ENCODE results near the gene EXOSC10.
"Not testable (repeated sequence)": the region's sequence is repeated elsewhere in the genome, so short reads cannot be mapped to it uniquely, and the experiment has no call there.

EXOSC10 gene

GRCh38 chr1:11067716-11068599 lies 31.7 kb downstream of the EXOSC10 start:
- FAIRE-seq (no peak), DNase-seq (ENCODE audit: insufficient read length, low spot score) (no peak)
- no peak for TF ChIP-seq CTCF (IDR thresholded peaks at IDR 0.05; ENCODE audit: insufficient read depth, missing control alignments)

- DNase-seq (ENCODE audit: insufficient read length, low spot score) (no peak), FAIRE-seq (no peak)
- no peak for TF ChIP-seq CTCF (IDR thresholded peaks at IDR 0.05; ENCODE audit: insufficient read depth, missing control alignments)
Observed at GRCh38 chr1:11065796-11066195, 33.9 kb downstream of the EXOSC10 start.

GRCh38 chr1:11064942-11065341 lies 34.7 kb downstream of the EXOSC10 start:
- no peak for TF ChIP-seq CTCF (IDR thresholded peaks at IDR 0.05; ENCODE audit: insufficient read depth, missing control alignments)
- DNase-seq (ENCODE audit: insufficient read length, low spot score) (no peak), FAIRE-seq (no peak)

- FAIRE-seq; DNase-seq (ENCODE audit: insufficient read length, low spot score): not testable (repeated sequence)
- TF ChIP-seq CTCF (IDR thresholded peaks at IDR 0.05; ENCODE audit: insufficient read depth, missing control alignments) = peak; percentile 5
Observed at GRCh38 chr1:11063937-11064537, 35.6 kb downstream of the EXOSC10 start.

- FAIRE-seq (no peak), DNase-seq (ENCODE audit: insufficient read length, low spot score) (no peak)
- no peak for TF ChIP-seq CTCF (IDR thresholded peaks at IDR 0.05; ENCODE audit: insufficient read depth, missing control alignments)
Observed at GRCh38 chr1:11062965-11063401, 36.7 kb downstream of the EXOSC10 start.

GRCh38 chr1:11061652-11062365 lies 37.9 kb downstream of the EXOSC10 start:
- no peak for TF ChIP-seq CTCF (IDR thresholded peaks at IDR 0.05; ENCODE audit: insufficient read depth, missing control alignments)
- no peak for FAIRE-seq
- no peak for DNase-seq (ENCODE audit: insufficient read length, low spot score)

Measured in D721Med (cell line).